ENCODE data around the gene LRP1. TPM values are rescaled to one million over a fixed set of nuclear protein-coding genes. Genes with fewer than 3 reads are reported as not detected.

LRP1 gene
- total and polyA plus RNA-seq, 2 experiments from 2014 or later, result 47.8 to 76.8 TPM

DNA sequence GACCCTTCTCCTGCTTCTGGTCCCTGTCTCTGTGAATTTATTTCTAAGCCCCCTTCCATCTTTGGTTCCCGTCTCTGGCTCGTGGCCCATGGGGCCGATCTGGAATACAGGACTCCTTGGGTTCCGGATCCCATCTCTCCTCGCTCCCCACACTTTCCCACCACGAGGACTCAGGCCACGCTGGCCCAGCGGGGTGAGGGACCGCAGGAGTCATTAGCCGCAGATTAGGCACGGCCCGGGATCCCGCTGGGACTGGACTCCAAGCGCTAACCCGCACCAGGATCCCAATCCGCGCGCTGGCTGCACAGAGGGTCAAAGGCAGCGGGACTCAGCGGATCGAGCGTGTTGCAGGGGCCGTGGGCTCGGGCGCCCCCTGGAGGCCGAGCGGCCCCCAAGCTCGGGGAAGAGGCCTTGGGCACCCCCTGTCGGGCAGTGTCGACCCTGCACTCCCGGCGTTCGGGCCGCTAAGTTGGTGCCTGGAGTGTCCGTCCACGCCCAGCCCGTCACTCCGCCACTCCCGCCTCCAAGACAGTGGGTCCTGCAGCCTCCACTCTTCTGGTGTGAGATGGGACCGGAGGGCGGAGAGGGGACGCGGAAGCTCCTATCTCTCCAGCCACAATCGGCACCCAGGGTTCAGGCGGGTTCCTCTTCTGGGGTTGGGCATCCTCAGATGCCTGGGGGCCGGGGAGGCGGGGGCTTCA is 110.7 kb downstream of the LRP1 start:
- TF ChIP-seq EZH2phosphoT487 (IDR thresholded peaks at IDR 0.05; ENCODE audit: low read depth, severe bottlenecking, unreplicated experiment), result no peak
- no peak for TF ChIP-seq EZH2 (IDR thresholded peaks at IDR 0.05; ENCODE audit: borderline replicate concordance)
- TF ChIP-seq, protein P1, sequence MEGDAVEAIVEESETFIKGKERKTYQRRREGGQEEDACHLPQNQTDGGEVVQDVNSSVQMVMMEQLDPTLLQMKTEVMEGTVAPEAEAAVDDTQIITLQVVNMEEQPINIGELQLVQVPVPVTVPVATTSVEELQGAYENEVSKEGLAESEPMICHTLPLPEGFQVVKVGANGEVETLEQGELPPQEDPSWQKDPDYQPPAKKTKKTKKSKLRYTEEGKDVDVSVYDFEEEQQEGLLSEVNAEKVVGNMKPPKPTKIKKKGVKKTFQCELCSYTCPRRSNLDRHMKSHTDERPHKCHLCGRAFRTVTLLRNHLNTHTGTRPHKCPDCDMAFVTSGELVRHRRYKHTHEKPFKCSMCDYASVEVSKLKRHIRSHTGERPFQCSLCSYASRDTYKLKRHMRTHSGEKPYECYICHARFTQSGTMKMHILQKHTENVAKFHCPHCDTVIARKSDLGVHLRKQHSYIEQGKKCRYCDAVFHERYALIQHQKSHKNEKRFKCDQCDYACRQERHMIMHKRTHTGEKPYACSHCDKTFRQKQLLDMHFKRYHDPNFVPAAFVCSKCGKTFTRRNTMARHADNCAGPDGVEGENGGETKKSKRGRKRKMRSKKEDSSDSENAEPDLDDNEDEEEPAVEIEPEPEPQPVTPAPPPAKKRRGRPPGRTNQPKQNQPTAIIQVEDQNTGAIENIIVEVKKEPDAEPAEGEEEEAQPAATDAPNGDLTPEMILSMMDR (IDR thresholded peaks at IDR 0.05; ENCODE audit: poor library complexity), result peak; percentile 100
- Histone ChIP-seq H3K36me3 (replicated peaks; ENCODE audit: insufficient read depth, low read depth) (no peaks in the 10 kb centered on the region), H3K4me3 (peak overlapping the region; percentile 52), H2AFZ (peak overlapping the region; percentile 47), H3K27me3 (peaks cover 78% of the 10 kb centered on the region), H3K27ac (no peak overlapping the region), H3K9me2 (replicated peaks; ENCODE audit: insufficient read depth) (no peaks in the 10 kb centered on the region), H3K4me1 (ENCODE audit: insufficient read depth) (peaks cover 58% of the 10 kb centered on the region), H3K79me2 (no peaks in the 10 kb centered on the region), H3K9me3 (ENCODE audit: low read depth) (no peaks in the 10 kb centered on the region), H4K20me1 (ENCODE audit: insufficient read depth, poor library complexity, severe bottlenecking) (peaks cover 5% of the 10 kb centered on the region), H3K4me2 (peak overlapping the region; percentile 100)
- WGBS (ENCODE audit: low lambda C conversion rate, missing lambda C conversion rate), result 5% methylated on average over 47 of the region's 47 CpGs
- DNase-seq (ENCODE audit: low spot score), result peak; percentile 94

DNA sequence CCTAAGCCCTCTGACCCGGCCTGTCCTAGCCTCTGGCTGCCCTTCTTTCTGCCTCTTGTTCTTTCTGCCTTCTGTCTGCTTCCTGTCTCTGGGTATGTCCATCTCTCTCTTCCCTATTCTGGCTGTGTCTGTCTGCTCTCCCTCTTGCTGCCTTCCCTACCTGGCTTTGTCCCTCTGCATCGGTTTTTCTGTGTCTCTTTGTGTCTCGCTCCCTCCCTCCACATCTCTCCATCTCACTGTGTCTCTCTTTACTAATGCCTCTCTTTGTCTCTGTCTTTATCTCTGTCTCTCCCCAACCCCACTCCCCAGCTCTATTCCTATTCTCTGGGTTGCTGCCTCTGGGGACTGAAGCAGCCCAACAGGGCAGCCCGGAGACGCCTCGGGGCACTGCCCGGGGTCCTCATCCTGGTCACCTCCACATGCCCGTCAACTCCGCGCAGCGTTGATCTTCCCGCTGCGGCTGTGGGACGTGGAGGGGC is 111.3 kb downstream of the LRP1 start:
- no peaks in the 10 kb centered on the region for H3K79me2 ChIP-seq
- peaks cover 78% of the 10 kb centered on the region for H3K27me3 ChIP-seq
- peaks cover 5% of the 10 kb centered on the region for H4K20me1 ChIP-seq (ENCODE audit: insufficient read depth, poor library complexity, severe bottlenecking)
- no peak for DNase-seq (ENCODE audit: low spot score)
- peak overlapping the region; percentile 61 for H2AFZ ChIP-seq
- TF ChIP-seq, protein P1 (IDR thresholded peaks at IDR 0.05; ENCODE audit: poor library complexity), result no peak
- no peak for TF ChIP-seq EZH2 (IDR thresholded peaks at IDR 0.05; ENCODE audit: borderline replicate concordance)
- no peak for TF ChIP-seq EZH2phosphoT487 (IDR thresholded peaks at IDR 0.05; ENCODE audit: low read depth, severe bottlenecking, unreplicated experiment)
- no peak overlapping the region for H3K27ac ChIP-seq
- WGBS (ENCODE audit: low lambda C conversion rate, missing lambda C conversion rate), result 6% methylated on average over 14 of the region's 14 CpGs
- peaks cover 59% of the 10 kb centered on the region for H3K4me1 ChIP-seq (ENCODE audit: insufficient read depth)
- H3K4me3 ChIP-seq, result peak overlapping the region; percentile 52
- H3K36me3 ChIP-seq (replicated peaks; ENCODE audit: insufficient read depth, low read depth), result no peaks in the 10 kb centered on the region
- H3K9me2 ChIP-seq (replicated peaks; ENCODE audit: insufficient read depth), result no peaks in the 10 kb centered on the region
- peak overlapping the region; percentile 100 for H3K4me2 ChIP-seq
- no peaks in the 10 kb centered on the region for H3K9me3 ChIP-seq (ENCODE audit: low read depth)

DNA sequence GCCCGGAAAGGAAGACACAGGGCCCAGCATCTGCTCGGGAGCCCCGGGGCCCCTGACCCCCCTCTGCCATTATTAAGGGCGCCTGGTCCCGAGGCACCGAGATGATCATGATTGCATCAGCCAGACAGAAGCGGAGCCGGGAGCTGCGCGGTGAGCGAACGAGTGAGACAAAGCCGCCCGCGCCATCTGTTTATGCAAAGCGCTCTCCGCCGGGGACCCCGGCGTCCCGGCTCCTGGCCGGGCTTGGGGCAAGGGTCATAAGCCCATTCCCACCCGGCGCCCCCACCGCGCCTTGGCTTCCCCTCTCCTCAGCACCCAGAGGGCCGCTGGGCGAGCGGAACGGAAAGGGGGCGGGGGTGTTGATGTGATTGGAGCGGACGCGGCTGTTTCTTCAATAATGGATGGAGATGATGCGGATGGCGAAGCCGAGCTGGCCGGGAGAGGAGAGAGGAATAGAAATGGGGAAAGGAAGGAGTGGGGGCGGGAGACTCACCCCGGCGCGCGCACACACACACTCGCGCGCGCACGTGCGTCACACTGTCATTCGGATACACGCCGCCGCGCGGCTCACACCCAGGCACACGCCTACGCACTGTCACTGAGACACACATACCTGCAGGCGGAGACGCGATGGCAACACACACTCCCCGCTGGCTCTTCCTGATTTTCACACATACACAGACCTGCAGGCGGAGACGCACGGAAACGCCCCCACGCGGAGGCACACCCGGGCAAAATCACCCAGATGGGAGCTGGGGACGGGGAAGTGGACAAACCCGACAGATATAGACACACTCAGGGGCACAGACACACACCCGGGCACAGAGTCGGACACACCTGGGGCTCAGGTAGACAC is 112.0 kb downstream of the LRP1 start:
- Histone ChIP-seq H3K4me1 (ENCODE audit: insufficient read depth) (peaks cover 59% of the 10 kb centered on the region), H2AFZ (peak overlapping the region; percentile 61), H3K79me2 (no peaks in the 10 kb centered on the region), H3K9me2 (replicated peaks; ENCODE audit: insufficient read depth) (no peaks in the 10 kb centered on the region), H3K27me3 (peaks cover 76% of the 10 kb centered on the region), H3K4me2 (peak overlapping the region; percentile 100), H3K4me3 (peak overlapping the region; percentile 52), H3K36me3 (replicated peaks; ENCODE audit: insufficient read depth, low read depth) (no peaks in the 10 kb centered on the region), H4K20me1 (ENCODE audit: insufficient read depth, poor library complexity, severe bottlenecking) (peaks cover 5% of the 10 kb centered on the region), H3K27ac (no peak overlapping the region), H3K9me3 (ENCODE audit: low read depth) (no peaks in the 10 kb centered on the region)
- DNase-seq (ENCODE audit: low spot score), result peak; percentile 85
- 2% methylated on average over 61 of the region's 72 CpGs for WGBS (ENCODE audit: low lambda C conversion rate, missing lambda C conversion rate)
- TF ChIP-seq EZH2 (IDR thresholded peaks at IDR 0.05; ENCODE audit: borderline replicate concordance) (peak; percentile 79), EZH2phosphoT487 (IDR thresholded peaks at IDR 0.05; ENCODE audit: low read depth, severe bottlenecking, unreplicated experiment) (no peak)
